Brain microvascular endothelial cell (primary cell): ENCODE data around the gene GRM5.

Experiments
- DNase-seq: peaks from one replicate; pipeline ENCODE4 v3.0.0-alpha.2; 2020
- H3K27ac ChIP-seq: fragments of 250-450 bp; sonication (Bioruptor Pico); 2 replicates; pipeline ENCODE4 v1.5.1; 2020; ENCODE audit warnings: mild to moderate bottlenecking, moderate library complexity
- H3K27me3 ChIP-seq: fragments of 250-450 bp; sonication (Bioruptor Pico); replicated peaks from 2 replicates; pipeline ENCODE4 v1.5.1; 2020; ENCODE audit warnings: mild to moderate bottlenecking
- H3K36me3 ChIP-seq: fragments of 250-450 bp; sonication (Bioruptor Pico); replicated peaks from 2 replicates; pipeline ENCODE4 v1.5.1; 2020; ENCODE audit warnings: mild to moderate bottlenecking
- H3K4me3 ChIP-seq: 2 replicates; pipeline ENCODE4 v1.5.1; 2011; ENCODE audit warnings: low read depth, mild to moderate bottlenecking, control low read depth, low read length, moderate library complexity
- CTCF ChIP-seq: IDR thresholded peaks from 2 replicates; pipeline ENCODE4 v1.5.1; 2011; ENCODE audit warnings: low read depth, mild to moderate bottlenecking, moderate library complexity, low read length, control low read depth, inconsistent platforms; ENCODE audit errors: missing control alignments
- in situ Hi-C: cut with HindIII; loops from 2 replicates; pipeline ENCODE4 v1.10.0; 2017; ENCODE audit warnings: low sequenced_read_pairs, low pct_ligation_motif_present

The GRM5 gene

GRCh38 chr11:88541006-88541405, 524.8 kb downstream of the GRM5 start:
- TF ChIP-seq CTCF = no peak
- Histone ChIP-seq H3K4me3 (no peak overlapping the region), H3K36me3 (no peaks in the 10 kb centered on the region), H3K27ac (no peak overlapping the region), H3K27me3 (no peaks in the 10 kb centered on the region)
- in situ Hi-C loops = loop anchor here (25.0 kb wide), 1 partner anchor 529 kb away; no protein-coding TSS in a partner anchor
- DNase-seq = no peak

- H3K27ac ChIP-seq = no peak overlapping the region
Measured at GRCh38 chr11:88538098-88538497, 527.7 kb downstream of the GRM5 start.

GRCh38 chr11:88537613-88538012, 528.2 kb downstream of the GRM5 start:
- no peaks in the 10 kb centered on the region for H3K27me3 ChIP-seq
- in situ Hi-C loops = loop anchor here (25.0 kb wide), 1 partner anchor 525 kb away; no protein-coding TSS in a partner anchor
- H3K36me3 ChIP-seq = no peaks in the 10 kb centered on the region
- H3K27ac ChIP-seq = no peak overlapping the region
- no peak overlapping the region for H3K4me3 ChIP-seq
- no peak for TF ChIP-seq CTCF
- no peak for DNase-seq

More at GRCh38 chr11:88538098-88538497, 527.7 kb downstream of the GRM5 start:
- no peak for TF ChIP-seq CTCF
- no peak overlapping the region for H3K4me3 ChIP-seq
- DNase-seq = no peak
- in situ Hi-C loops = loop anchor here (25.0 kb wide), 1 partner anchor 526 kb away; no protein-coding TSS in a partner anchor
- no peaks in the 10 kb centered on the region for H3K27me3 ChIP-seq
- H3K36me3 ChIP-seq = no peaks in the 10 kb centered on the region

GRCh38 chr11:88536616-88537265, 529.0 kb downstream of the GRM5 start:
- no peaks in the 10 kb centered on the region for H3K36me3 ChIP-seq
- H3K27me3 ChIP-seq = no peaks in the 10 kb centered on the region
- no peak for DNase-seq
- H3K4me3 ChIP-seq = no peak overlapping the region
- peak overlapping the region; percentile 91 for H3K27ac ChIP-seq
- TF ChIP-seq CTCF = no peak
- in situ Hi-C loops = loop anchor here (25.0 kb wide), 1 partner anchor 524 kb away; no protein-coding TSS in a partner anchor

GRCh38 chr11:88535916-88536547, 529.8 kb downstream of the GRM5 start:
- Histone ChIP-seq H3K4me3 (no peak overlapping the region), H3K27me3 (no peaks in the 10 kb centered on the region), H3K27ac (peak overlapping the region; percentile 91), H3K36me3 (no peaks in the 10 kb centered on the region)
- no peak for DNase-seq
- in situ Hi-C loops = loop anchor here (25.0 kb wide), 1 partner anchor 524 kb away; no protein-coding TSS in a partner anchor
- TF ChIP-seq CTCF = no peak
